Body of pancreas (tissue), 4 donors: Measurements from ENCODE around the gene RFPL2. TPM values are rescaled to one million over a fixed set of nuclear protein-coding genes. Genes with fewer than 3 reads are reported as not detected.
"Not testable (repeated sequence)": the region's sequence is repeated elsewhere in the genome, so short reads cannot be mapped to it uniquely, and the experiment has no call there.

Experiments used
- ATAC-seq: fragments of 150-250 bp; one replicate; pipeline ENCODE4 v1.9.1; 2016
- DNase-seq, 4 donors: peaks; one replicate each; pipeline ENCODE4 v3.0.0-alpha.2; 2019
- H3K27ac ChIP-seq, 4 donors: fragments of 200-600 bp; sonication (generic); 1 replicate in 3 of 4; 2 replicates in 1 of 4; pipeline versions ENCODE4 v1.5.1 to v1.6.1; 2016 to 2019; ENCODE audit warnings: mild to moderate bottlenecking in 1 of 4, mixed read lengths in 1 of 4, moderate library complexity in 1 of 4
- H3K27me3 ChIP-seq, 2 donors: fragments of 200-600 bp; sonication (generic); one replicate each; pipeline ENCODE4 v1.6.0; 2016; ENCODE audit warnings: mild to moderate bottlenecking in 1 of 2
- H3K36me3 ChIP-seq, 2 donors: fragments of 200-600 bp; sonication (generic); replicated peaks in 1 of 2; 2 replicates each; pipeline ENCODE4 v1.5.1; 2016; ENCODE audit warnings: low read depth in 2 of 2; ENCODE audit not compliant: insufficient read depth in 1 of 2
- H3K4me1 ChIP-seq: fragments of 200-600 bp; sonication (generic); one replicate; pipeline ENCODE4 v1.6.0; 2016
- H3K4me3 ChIP-seq, 2 donors: fragments of 200-600 bp; sonication (generic); 1 replicate in 1 of 2; 2 replicates in 1 of 2; pipeline ENCODE4 v1.5.1; 2016 to 2019
- H3K9me3 ChIP-seq, 3 donors: fragments of 200-600 bp; sonication (generic); 1 replicate in 2 of 3; 2 replicates in 1 of 3; pipeline ENCODE4 v1.5.1; 2016
- POLR2A ChIP-seq, 3 donors: fragments of 450-650 bp; IDR thresholded peaks; one replicate each; pipeline ENCODE4 v1.6.1; 2016; ENCODE audit warnings: antibody characterized with exemption in 3 of 3, mild to moderate bottlenecking in 2 of 3
- WGBS, 2 donors: methylation state at CpG; one replicate each; pipeline ENCODE4 v1.1.5; 2017; 5-methylcytosine and 5-hydroxymethylcytosine counted together
- intact Hi-C: fragments of 100-400 bp; cut with DNase I; formaldehyde crosslinking; loops from one replicate; pipeline ENCODE4 v1.15.1; 2023
- total RNA-seq, 2 donors: library from RNA; depleted of rRNA; stranded (reverse); fragments of >200 nt; gene quantifications; one replicate each; pipeline ENCODE4 v1.1.0, GENCODE V29; 2016
- TF ChIP-seq, protein P1 (sequence below), 7 experiments: fragments of 450-650 bp in 4 of 7; fragments of 200-600 bp in 3 of 7; sonication (generic) in 3 of 7; IDR thresholded peaks; one replicate each; pipeline ENCODE4 v1.5.1; 2016 to 2019; ENCODE audit warnings: antibody characterized with exemption in 7 of 7

RFPL2 gene
- total RNA-seq, 2 donors from 2014 or later = not detected

DNA sequence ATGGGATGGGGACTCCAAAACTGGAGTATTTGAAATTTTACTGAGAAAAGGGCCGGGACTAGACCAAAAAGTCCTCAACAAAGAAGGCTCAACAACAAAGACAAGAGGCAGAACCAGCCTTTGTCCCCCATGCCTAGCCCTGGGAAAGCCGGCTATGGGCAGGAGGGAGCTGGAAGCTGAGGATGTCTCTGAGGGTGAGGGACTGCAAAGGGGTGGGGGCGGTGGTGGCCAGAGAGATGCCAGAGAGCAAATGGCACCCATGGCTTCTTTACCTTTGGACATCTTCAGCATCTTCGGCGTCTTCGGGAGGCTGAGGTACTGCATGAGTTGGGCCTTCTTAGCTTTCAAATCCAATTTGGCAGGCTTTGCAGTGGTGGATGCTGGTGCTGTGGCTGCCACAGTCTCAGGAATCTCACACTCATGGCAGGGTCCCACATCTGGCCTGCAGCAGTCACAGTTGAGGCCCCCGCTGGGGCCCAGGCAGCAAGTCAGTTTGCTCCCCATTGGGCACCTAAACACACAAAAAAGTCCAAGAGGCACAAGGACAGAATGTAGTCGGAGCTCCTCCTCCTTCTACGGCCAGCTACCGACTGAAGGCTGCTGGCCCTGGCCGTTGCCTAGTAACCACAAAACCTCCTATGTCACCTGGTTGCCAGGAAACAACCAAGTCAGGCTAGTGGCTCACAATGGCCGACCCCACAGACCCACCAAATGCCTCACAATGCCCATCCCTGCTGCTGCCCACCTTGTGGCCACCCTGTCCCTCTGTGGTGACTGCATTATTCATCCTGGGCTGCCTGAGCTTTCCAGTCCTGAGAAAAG, 46.0 kb downstream of the RFPL2 start, which contains the start of gene C22orf42:
Gene C22orf42 (minus strand): TSS at position 592 of the 822 bp plus-strand sequence. CDS start 88 bp downstream, at position 504.
- no peak for TF ChIP-seq POLR2A (IDR thresholded peaks at IDR 0.05)
- TF ChIP-seq, protein P1, sequence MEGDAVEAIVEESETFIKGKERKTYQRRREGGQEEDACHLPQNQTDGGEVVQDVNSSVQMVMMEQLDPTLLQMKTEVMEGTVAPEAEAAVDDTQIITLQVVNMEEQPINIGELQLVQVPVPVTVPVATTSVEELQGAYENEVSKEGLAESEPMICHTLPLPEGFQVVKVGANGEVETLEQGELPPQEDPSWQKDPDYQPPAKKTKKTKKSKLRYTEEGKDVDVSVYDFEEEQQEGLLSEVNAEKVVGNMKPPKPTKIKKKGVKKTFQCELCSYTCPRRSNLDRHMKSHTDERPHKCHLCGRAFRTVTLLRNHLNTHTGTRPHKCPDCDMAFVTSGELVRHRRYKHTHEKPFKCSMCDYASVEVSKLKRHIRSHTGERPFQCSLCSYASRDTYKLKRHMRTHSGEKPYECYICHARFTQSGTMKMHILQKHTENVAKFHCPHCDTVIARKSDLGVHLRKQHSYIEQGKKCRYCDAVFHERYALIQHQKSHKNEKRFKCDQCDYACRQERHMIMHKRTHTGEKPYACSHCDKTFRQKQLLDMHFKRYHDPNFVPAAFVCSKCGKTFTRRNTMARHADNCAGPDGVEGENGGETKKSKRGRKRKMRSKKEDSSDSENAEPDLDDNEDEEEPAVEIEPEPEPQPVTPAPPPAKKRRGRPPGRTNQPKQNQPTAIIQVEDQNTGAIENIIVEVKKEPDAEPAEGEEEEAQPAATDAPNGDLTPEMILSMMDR (IDR thresholded peaks at IDR 0.05) = no peak
- no peak within 1 kb of the TSS for H3K27ac ChIP-seq
- no peaks in the 10 kb centered on the region for H3K4me1 ChIP-seq
- ATAC-seq (no peak), DNase-seq (peak in 2 of 4 donors; percentile 8 to 12)
- 54 to 63% methylated on average over 11 to 12 of the region's 12 CpGs for WGBS, 2 donors
- intact Hi-C loops = no loop called here
- no peaks in the 10 kb centered on the region for H3K9me3 ChIP-seq
- H3K36me3 ChIP-seq = no peaks in the 10 kb centered on the region
- H3K4me3 ChIP-seq = no peak within 1 kb of the TSS
- H3K27me3 ChIP-seq = no peaks in the 10 kb centered on the region

DNA sequence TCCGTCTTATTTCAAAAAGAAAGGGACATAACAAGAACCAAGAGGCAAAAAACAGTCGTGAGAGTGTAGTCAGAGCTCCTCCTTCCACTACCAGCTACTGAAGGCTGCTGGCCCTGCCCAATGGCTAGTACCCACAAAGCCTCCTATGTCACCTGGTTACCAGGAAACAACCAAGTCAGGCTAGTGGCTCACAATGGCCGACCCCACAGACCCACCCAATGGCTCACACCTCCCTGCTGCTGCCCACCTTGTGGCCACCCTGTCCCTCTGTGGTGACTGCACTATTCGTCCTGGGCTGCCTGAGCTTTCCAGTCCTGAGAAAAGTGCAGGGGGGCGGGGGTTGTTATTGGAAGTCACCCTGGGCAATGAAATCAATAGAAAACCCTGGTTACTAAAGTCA, 47.2 kb downstream of the RFPL2 start:
- H3K36me3 ChIP-seq, H3K9me3 ChIP-seq, H3K27me3 ChIP-seq, ATAC-seq, H3K4me3 ChIP-seq, H3K27ac ChIP-seq, H3K4me1 ChIP-seq, DNase-seq, intact Hi-C loops: not testable (repeated sequence)
- 35 to 64% methylated on average over 5 of the region's 5 CpGs for WGBS, 2 donors

DNA sequence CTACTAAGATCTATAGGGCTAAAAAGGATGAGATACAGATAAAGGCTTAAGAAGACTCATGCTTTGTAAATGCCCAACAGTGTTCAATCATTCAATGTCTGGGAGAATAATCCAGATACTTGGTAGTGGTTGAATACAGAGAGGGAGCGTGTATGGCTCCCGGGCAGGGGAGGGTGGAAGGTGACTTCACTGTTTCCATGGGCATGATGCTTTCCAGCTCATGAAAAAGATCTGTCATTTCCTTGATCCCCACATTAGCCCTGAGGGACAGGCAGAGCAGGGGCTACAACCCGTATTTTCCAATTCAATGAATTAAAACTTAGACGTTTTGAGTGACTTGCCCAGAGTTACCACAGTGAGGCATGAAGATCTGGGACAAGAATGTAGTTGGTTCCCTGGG, 50.1 kb downstream of the RFPL2 start:
- H3K9me3 ChIP-seq, H3K4me3 ChIP-seq, H3K27ac ChIP-seq, intact Hi-C loops, H3K4me1 ChIP-seq, ATAC-seq, H3K27me3 ChIP-seq, DNase-seq, H3K36me3 ChIP-seq: not testable (repeated sequence)
- WGBS, 2 donors = 56 to 61% methylated on average over 3 to 4 of the region's 4 CpGs

- ATAC-seq, H3K4me3 ChIP-seq, intact Hi-C loops, H3K9me3 ChIP-seq, H3K27me3 ChIP-seq, DNase-seq, H3K27ac ChIP-seq, H3K4me1 ChIP-seq, H3K36me3 ChIP-seq: not testable (repeated sequence)
- WGBS, 2 donors = 51 to 63% methylated on average over 6 of the region's 6 CpGs
Measured at GRCh38 chr22:32151641-32152040, 53.2 kb downstream of the RFPL2 start.

DNA sequence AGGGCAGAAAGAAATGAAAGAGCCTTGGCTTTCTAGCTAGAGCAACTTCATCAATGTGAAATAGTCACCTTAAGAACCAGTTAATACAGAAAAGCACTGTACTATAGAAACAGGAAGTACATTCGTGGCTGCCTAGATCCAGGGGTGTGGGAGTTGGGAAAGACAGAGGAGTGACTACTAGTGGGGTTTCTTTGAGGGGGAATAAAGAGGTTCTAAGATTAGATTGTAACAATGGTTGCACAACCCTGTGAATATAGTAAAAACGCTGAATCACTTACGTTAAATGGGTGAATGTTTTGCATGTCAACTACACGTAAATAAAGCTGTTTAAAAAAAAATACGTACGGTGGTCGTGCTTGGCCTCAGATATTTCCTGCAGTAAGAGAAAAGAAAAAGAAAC, 54.2 kb downstream of the RFPL2 start:
- 44 to 45% methylated on average over 7 of the region's 7 CpGs for WGBS, 2 donors
- ATAC-seq, intact Hi-C loops, H3K4me1 ChIP-seq, H3K36me3 ChIP-seq, H3K27ac ChIP-seq, H3K27me3 ChIP-seq, DNase-seq, H3K4me3 ChIP-seq, H3K9me3 ChIP-seq: not testable (repeated sequence)

- ATAC-seq, H3K4me1 ChIP-seq, intact Hi-C loops: not testable (repeated sequence)
Measured at GRCh38 chr22:32148372-32148771, 56.5 kb downstream of the RFPL2 start.

GRCh38 chr22:32147128-32147527, 57.7 kb downstream of the RFPL2 start:
- H3K27me3 ChIP-seq, H3K9me3 ChIP-seq, H3K4me1 ChIP-seq, ATAC-seq, intact Hi-C loops, DNase-seq, H3K4me3 ChIP-seq, H3K27ac ChIP-seq, H3K36me3 ChIP-seq: not testable (repeated sequence)
- WGBS, 2 donors = 89 to 90% methylated on average over 8 of the region's 8 CpGs

More at GRCh38 chr22:32148372-32148771, 56.5 kb downstream of the RFPL2 start:
- H3K4me3 ChIP-seq, H3K36me3 ChIP-seq, H3K27me3 ChIP-seq, H3K27ac ChIP-seq, H3K9me3 ChIP-seq, DNase-seq: not testable (repeated sequence)
- WGBS, 2 donors = 78 to 87% methylated on average over 4 of the region's 4 CpGs
